Measurements from ENCODE around the gene CMTM2.

Gene CMTM2

GRCh38 chr16:66578651-66579531 lies at the start of gene CMTM2:
TSS of gene CMTM2 (plus strand) at chr16:66579463. CDS start at chr16:66579608, 145 bp downstream.
- no peak for DNase-seq (ENCODE audit: extremely low read depth, low read depth)
- H3K4me3 ChIP-seq (replicated peaks; ENCODE audit: low read depth, low read length), result 0 out of 2 replicates have a peak within 1 kb of the TSS, but pooled peaks have one; percentile 5
- TF ChIP-seq CTCF (IDR thresholded peaks at IDR 0.05; ENCODE audit: low read depth, low read length, missing control alignments), result no peak

- TF ChIP-seq CTCF (IDR thresholded peaks at IDR 0.05; ENCODE audit: low read depth, low read length, missing control alignments), result no peak
- no peak overlapping the region for H3K4me3 ChIP-seq (replicated peaks; ENCODE audit: low read depth, low read length)
- no peak for DNase-seq (ENCODE audit: extremely low read depth, low read depth)
Measured at GRCh38 chr16:66529475-66529874, 49.8 kb upstream of the CMTM2 start.

- no peak for DNase-seq (ENCODE audit: extremely low read depth, low read depth)
Measured at GRCh38 chr16:66534376-66534799, 44.9 kb upstream of the CMTM2 start.

GRCh38 chr16:66536525-66536924 lies 42.7 kb upstream of the CMTM2 start:
- TF ChIP-seq CTCF (IDR thresholded peaks at IDR 0.05; ENCODE audit: low read depth, low read length, missing control alignments), result no peak
- no peak overlapping the region for H3K4me3 ChIP-seq (replicated peaks; ENCODE audit: low read depth, low read length)
- DNase-seq (ENCODE audit: extremely low read depth, low read depth), result no peak

More at GRCh38 chr16:66534376-66534799, 44.9 kb upstream of the CMTM2 start:
- H3K4me3 ChIP-seq (replicated peaks; ENCODE audit: low read depth, low read length), result no peak overlapping the region
- TF ChIP-seq CTCF (IDR thresholded peaks at IDR 0.05; ENCODE audit: low read depth, low read length, missing control alignments), result no peak

GRCh38 chr16:66537236-66537635 lies 42.0 kb upstream of the CMTM2 start:
- no peak for DNase-seq (ENCODE audit: extremely low read depth, low read depth)
- no peak for TF ChIP-seq CTCF (IDR thresholded peaks at IDR 0.05; ENCODE audit: low read depth, low read length, missing control alignments)

GRCh38 chr16:66538910-66539309 lies 40.4 kb upstream of the CMTM2 start:
- TF ChIP-seq CTCF (IDR thresholded peaks at IDR 0.05; ENCODE audit: low read depth, low read length, missing control alignments), result no peak
- DNase-seq (ENCODE audit: extremely low read depth, low read depth), result no peak
- H3K4me3 ChIP-seq (replicated peaks; ENCODE audit: low read depth, low read length), result no peak overlapping the region

More at GRCh38 chr16:66537236-66537635, 42.0 kb upstream of the CMTM2 start:
- no peak overlapping the region for H3K4me3 ChIP-seq (replicated peaks; ENCODE audit: low read depth, low read length)
